GM19351 (cell line): ENCODE data around the gene TTC4.
"Not testable (repeated sequence)": the region's sequence is repeated elsewhere in the genome, so short reads cannot be mapped to it uniquely, and the experiment has no call there.

Source experiments
- ATAC-seq: cut with Tn5 transposase; IDR thresholded peaks from one replicate; pipeline ENCODE4 v1.9.1; 2021; ENCODE audit warnings: mild to moderate bottlenecking, moderate library complexity; ENCODE audit not compliant: unreplicated experiment

TTC4 gene

DNA sequence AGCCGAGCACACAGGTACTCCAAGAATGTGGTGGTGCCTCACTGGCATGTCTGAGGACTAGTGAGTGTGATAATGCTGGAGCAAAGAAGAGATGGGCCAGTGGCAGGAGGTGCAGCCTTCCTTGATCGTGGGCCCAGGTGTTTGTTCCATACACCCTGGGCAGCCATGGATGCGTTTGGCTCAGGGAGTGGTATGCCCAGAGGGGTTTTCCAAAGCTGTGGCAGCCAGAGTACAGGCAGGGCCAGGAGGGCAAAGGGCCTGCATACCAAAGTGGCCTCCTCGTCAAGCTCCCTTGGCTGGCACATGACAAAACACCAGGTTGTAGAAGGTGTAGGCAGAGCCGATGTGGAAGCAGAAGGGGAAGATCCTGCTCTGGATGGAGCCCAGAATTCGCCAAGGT, 29.6 kb downstream of the TTC4 start:
- ATAC-seq = no peak

DNA sequence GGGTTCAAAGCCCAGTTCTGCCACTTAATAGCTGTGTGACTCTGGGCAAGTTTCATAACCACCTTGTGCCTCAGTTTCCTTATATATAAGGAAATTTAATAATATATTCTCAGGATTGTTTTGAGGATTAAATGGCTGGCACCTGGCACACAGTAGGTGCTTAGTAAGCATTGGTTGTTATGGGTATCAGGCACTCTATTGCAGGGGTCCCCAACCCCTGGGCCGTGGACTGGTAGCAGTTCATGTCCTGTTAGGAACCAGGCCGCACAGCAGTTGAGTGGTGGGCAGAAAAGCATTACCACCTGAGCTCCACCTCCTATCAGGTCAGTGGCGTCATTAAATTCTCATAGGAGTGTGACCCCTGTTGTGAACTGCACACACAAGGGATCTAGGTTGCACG, 30.2 kb downstream of the TTC4 start:
- no peak for ATAC-seq

DNA sequence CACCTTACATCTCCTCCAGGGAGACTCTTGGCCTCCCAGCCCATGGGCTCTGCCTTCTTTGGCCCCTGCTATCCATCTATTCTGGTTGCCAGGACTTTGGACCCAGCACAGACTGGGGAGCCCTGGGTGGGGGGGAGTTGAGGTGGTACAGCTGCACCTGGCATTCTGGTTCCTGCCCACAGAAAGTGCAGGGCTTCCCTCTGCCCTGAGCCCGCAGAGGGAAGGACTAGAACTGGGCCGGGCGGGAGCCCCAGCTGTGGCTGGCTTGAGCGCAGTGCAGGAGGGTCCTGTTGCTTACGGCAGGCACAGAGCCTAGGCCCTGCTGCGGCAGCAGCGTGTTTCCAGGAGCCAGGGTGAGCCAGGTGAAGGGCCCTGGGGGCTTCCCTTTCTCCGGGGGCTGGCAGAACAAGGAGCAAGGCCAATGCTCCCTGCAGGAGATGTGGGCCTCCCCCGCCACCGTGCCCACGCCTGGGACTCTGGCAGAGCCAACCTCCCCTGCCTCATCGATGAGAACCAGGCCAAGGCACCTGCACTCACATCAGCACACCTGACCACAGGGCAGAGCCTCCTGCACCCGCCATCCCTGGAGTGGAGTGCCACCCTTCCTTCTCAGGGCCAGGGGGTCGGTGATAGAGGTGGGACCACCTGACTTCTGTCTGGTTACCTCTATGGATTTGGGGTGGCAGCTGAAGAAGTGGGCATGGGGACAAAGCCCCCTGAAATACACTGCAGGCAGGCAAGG, 32.6 kb downstream of the TTC4 start:
- no peak for ATAC-seq

DNA sequence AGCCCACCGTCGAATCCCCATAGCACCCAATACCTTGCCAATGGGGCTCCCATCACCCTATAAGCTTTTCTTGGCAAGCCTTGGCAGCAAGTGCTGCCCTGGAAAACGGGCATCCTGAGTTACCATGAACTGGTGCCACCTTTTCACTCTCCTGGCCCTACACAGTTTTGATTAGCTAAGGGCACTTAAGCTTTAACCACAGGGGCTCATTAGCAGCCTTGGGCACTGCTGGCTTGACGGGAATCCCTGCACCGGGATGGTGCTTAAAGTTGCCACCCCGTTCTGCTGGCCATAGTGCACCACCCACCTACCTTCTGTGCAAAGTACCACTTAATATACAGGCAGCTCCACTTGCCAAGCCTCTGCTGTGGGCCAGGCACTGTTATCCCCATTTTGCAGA, 34.9 kb downstream of the TTC4 start:
- no peak for ATAC-seq

DNA sequence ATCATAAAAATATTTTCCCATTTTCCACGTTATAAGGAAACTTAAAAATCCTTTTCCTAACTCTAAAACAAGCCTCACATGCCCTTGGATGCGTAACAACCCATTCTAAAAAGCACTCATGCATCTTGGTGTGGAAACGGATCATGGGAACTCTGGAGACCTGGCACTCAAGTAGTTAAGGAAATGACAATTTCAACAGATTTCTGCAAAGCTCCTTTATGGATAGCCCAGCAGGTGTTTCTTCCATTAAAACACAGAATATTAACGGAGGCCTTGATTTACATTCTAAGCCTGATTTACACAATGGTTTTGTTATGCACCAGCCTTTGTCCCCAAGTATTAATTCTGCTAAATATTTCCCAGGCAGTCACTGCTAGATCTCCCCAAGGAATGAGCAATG, 35.8 kb downstream of the TTC4 start:
- no peak for ATAC-seq

DNA sequence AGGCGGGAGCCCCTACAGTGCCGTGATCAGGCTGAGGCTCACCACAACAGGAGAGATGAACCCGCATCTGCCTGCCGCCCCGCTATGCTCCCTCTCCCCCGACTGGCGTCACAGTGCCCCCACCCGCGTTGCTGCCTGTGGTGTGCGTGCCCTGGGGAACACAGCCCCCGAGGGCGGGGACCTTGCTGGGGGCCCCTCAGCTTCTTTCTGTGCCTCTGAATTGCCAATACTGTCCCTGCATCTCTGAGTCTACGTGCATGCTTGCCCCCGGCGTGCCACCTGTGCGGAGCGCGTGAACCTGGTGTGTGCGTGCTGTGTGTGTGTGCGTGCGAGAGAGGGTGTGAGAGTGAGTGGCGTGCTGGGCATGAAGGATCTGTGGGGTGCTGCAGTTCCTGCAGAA, 38.4 kb downstream of the TTC4 start:
- ATAC-seq = no peak

DNA sequence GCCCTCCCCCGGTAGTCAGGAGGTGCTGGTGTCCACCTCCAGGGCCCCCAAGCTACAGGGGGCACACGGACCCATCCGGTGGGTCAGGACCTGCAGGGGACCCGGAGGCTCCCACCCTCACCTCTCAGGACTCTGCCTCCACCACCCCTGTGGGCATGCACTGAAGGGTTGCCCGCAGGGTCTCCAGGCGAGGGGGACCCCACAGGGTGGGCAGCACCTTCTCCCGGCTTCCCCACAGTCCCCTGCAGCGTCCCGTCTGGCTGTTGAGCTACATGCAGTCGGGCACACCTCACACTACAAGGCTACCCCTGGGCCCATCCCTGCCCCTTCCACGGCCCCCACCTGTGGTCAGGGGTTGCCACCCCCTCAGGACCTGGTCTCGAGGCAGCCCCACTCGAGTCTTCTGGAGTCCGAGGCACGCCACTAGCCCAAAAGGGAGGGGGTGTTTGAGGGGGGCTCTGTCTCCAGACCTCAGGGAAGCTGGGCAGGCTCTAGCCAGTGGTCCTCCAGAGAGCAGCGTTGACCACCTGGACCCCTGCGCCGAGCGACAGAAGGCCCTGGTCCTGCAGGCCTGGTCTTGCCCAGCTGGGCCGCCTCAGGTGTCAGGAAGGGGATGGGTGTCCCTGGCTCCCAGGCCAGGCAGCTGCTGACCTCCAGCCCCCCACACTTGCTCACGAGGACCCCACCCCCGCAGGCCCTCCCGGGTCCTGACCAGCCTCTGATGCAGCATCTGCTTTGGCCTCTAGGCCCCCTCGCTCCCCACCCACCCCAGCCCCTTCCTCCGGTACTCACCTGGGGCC, 39.0 kb downstream of the TTC4 start:
- no peak for ATAC-seq

DNA sequence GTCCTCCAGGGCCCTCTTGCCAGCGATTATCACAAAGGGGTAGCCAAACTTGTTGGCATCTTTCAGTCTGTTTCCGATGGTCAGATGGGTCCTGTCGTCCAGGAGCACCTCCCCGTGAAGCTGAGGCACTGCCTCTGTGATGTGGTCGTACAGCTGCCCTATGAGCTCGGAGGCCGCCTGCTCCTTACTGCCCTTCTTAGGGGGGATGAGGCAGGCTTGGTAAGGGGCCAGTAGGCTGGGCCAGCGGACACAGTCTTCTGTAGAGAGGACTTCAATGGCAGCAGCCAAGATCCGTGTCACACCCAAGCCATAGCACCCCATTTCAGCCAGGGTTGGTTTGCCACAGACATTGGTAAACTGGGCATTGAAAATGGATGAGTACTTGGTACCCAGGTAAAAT, 42.2 kb downstream of the TTC4 start:
- ATAC-seq = no peak

DNA sequence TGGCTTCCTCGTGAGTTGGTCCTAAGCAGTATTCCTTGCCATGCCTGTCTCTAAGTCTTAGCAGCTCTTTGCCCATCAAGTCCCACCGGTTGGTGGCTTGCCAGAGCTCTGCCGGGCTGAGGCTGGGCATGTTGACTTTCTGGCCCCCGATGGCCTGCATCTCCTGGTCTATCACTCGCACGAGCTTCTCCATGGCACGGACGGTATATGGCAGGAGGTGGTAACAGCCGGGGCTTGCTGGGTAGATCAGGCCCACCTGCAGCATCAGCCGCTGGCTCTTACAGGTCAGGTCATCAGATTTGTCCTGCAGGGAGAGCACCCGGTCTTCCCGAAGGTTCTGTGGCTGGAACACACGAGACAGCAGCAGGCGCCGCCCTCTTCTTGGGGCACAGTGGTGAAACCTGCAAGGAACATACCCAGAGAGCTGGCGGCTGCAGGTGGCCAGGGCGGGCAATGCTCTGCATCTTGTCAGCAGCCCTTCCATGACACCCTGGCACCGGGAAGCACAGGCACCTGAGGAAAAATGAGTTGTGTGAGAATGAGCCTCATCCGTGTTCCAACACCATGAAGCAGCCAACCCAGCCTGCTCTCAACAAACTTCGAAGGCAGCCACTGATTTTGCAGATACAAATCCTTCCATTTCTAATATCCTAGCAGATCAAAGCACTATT, 43.2 kb downstream of the TTC4 start:
- ATAC-seq = no peak

DNA sequence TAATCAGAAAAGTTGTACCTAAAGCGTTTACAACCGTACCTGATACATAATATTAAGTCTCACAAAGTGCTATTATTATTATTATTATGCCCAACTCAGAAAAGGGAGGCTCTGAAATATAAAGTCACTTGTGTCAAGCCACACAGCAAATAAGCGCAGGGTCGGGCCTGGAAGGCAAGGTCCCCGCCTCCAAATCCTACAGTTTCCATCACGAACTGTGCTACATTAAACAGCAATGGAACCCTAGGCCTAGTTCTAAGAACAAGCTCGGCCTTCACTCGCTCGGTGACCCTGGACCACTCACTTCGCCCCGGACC, 48.1 kb downstream of the TTC4 start:
- no peak for ATAC-seq

DNA sequence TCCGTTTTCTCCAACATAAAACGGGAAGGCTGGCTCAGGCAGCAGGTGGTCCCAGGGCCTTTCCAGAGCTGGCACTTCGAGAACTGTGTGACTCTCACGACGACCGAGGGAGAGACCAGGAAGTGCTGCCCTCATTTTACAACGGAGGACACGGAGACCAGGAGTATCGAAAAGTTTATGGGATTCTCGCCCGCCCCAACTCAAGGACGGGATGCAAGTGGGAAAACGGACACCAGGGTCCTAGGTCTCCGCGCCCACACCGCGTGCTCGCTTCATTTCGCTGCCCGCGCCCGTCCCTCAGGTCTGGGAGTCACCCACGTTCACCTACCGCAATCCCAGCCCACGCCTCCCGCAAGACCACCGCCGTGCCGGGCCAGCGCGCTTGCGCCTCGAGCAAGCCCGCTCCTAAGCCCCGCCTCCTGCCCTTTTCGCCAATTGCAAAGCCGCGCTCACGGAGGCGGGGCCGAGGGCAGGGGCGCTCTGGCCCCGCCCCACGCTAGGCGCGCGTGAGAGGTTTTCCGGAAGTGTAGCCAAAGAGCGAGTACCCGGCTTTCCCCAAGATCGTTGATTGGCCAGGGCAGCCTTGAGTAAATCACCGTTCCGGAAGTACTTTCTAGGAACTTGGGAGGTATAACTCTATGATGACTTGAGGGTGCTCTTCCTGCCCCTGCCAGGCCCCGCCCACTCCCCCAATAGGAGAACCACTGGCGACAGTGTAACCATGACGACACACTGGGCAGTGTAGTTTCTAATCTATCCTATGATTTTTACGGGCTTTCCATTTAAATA, 48.7 kb downstream of the TTC4 start, which contains the start of gene PARS2:
TSS of gene PARS2 (minus strand) at position 391 of the 789 bp plus-strand sequence. CDS start 5,362 bp downstream, outside the sequence.
- ATAC-seq = peak; percentile 95

DNA sequence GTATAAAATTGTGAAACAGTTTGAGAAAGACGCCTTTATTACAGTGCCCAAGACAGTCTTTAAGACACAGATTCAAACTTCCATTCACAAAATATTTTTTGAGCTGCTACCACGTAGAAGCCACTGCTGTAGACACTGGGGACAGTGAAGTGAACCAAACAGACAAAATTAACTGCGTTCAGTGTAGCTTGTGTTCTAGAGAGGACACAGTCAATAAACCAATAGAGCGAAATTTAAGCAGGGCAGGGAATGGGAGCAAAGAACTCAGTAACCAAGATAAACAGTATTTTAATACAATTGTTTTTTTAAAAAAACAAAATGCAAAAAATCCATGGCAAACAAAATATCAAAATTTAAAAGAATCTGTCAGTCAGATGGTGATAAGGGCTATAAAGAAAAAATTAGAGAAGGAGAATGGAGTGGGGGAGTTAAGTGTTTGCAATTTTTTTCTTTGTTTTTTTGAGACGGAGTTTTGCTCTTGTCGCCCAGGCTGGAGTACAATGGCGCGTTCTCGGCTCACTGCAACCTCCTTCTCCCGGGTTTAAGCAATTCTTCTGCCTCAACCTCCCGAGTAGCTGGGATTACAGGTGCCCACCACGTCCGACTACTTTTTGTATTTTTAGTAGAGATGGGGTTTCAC, 49.4 kb downstream of the TTC4 start:
- peak; percentile 22 for ATAC-seq

DNA sequence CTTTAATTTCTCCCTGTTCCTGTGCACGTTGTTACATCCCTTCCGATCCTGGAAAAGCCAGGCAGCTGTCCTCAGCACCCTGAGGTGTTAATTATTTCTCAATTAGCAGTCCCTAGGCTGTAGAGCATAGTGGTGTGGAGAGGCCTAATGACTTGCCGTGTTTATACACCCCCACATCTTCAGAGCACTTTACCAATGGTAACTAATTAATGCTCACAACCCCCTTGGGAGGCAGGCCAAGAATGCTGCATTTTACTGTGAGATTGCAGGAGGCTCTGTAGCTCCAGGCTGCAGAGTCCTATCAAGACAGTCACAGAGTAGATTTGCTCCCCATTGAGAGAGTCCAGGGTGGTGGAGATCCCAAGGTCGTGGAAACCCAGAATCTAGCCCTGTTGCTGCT, 51.1 kb downstream of the TTC4 start:
- no peak for ATAC-seq

DNA sequence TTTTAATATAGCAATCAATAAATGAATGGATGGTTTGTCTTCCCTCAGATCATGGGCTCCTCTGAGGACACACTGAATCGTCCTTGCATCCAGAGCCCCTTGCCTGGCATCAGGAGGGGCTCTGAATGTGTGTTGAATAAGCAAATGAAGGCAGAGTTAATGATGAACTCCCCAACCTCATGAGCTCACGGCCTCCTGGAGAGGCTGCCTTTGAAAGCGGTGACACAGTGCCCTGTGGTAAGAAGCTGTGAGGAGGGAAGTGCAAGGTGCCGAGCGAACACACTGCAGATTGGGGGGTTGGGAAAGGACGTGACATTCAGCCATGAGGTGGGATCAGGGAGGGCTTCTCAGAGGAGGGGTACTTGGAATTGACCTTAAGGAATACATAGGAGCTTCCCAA, 51.9 kb downstream of the TTC4 start:
- no peak for ATAC-seq

DNA sequence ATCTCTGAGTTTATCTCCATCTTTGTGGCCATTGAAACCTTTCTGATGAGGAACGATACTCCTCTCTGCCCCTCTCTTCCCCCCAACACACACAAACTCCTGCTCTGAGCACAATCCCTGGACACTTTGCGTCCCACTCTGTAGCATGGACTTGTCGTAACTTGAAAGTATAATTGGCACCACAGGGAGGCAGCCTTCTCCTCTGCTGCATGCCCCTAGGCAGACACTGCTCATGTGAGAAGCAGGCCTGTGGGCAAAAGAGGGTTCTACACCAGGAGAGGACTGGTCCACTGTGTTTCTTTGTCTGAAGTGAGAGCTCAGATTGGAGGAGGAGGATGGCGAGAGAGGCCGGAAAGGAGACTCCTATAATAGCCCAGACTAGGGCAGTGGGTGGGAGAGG, 52.4 kb downstream of the TTC4 start:
- ATAC-seq = no peak

DNA sequence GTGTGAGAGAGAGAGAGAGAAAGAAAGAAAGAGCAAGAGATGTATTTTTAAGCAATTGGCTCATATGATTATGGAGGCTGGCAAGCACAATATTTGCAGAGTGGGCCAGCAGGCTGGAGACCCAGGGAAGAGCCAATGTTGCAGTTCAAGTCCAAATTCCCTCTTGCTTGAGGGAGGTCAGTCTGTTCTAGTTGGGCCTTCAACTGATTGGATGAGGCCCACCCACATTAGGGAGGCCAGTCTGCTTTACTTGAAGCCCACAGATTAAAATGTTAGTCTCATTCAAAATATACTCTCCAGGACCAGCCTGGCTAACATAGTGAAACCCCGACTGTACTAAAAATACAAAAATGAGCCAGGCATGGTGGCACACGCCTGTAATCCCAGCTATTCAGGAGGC, 57.3 kb downstream of the TTC4 start:
- no peak for ATAC-seq

DNA sequence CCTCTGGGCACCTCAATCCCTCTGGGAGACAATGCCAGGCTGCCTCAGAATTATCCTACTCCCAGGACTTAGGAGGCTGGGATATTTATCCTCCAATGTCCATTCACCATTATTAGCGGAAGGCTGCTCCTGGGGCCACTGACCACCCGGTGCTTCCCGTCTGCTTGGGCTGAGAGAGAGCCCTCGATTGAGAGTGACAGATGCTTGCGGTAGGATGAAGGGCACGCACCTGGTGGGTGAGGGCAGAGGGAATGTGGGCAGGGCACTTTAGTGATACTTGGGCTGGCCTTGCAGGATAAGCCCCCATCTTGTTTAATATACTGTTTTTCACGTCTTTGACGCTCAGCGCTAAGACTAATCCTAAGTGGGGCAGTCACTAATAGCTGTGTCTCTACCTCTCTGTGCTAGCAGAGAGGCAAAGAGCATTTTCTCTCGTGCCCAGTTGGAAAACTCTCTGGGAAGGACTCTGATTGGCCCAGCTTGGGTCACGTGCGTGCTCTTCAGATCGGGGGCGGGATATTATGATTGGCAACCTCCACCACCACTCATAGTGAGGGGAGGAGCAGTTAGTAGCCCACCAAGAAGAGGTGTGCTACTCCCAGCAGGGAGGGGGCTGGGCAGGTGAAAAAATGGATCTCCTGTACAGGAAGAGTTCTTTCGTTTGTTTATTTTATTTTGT, 59.3 kb downstream of the TTC4 start:
- no peak for ATAC-seq

DNA sequence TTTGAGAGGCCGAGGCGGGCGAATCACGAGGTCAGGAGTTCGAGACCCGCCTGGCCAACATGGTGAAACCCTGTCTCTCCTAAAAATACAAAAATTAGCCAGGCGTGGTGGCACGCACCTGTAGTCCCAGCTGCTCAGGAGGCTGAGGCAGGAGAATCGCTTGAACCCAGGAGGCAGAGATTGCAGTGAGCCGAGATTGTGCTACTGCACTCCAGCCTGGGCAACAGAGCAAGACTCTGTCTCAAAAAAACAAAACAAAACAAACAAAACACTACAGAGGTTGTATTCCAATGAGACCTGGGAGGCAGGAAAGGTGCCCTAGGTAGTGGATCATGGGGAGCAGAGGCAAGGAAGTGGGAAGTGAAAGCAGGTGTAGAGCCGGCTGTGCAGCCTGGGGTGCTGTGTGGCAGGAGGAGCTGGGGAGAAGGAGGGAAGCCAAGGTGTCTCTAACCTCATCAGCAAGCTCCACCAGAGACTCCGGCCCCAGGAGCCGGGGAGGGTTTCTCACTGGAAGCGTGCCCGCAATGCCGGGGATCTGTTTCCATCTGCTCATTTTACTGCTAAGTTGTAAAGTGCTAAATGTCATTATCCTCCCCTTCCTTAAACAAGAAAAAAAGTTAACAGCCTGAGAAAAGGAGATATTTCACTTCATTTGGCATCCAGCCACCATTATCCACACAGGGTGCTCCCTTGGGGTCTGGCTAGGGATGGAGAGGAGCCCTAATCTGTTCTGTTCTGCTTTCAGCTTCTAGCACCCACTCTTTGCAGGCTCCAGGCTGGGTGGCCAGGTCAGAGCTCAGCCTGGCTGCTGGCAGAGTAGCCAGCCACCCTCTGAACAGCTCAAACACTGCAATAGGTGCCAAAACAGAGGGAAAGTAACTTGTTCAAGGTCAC, 60.4 kb downstream of the TTC4 start:
- ATAC-seq = not testable (repeated sequence)

DNA sequence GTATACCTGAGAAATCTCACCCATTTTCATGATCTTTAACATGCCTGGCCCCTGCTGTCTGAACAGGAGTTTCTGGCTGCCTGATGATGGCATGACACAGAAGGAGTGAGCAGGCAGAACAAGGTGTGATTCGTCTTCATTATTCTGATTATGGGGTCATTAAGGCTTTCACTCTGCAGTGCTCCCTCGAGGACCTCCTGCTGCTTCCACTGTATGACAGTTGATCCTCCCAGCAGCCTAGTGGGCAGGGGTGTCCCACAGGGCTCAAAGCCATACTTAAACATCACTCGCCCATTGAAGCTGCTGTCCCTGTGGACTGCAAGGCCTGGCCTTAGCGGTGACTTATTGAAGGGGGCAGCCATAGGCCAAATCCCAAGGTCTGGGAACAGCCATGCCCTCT, 61.4 kb downstream of the TTC4 start:
- no peak for ATAC-seq
